Vagina (tissue), 2 donors: ENCODE results near the gene CHRNA4.

Source experiments
- POLR2A ChIP-seq, 2 donors: fragments of 450-650 bp; IDR thresholded peaks; one replicate each; pipeline ENCODE4 v1.6.1; 2017; ENCODE audit warnings: antibody characterized with exemption in 2 of 2, mild to moderate bottlenecking in 2 of 2, moderate library complexity in 2 of 2
- POLR2AphosphoS5 ChIP-seq, 2 donors: sonication (generic); formaldehyde crosslinking; IDR thresholded peaks; one replicate each; pipeline ENCODE4 v1.9.0; 2017; ENCODE audit warnings: antibody characterized with exemption in 2 of 2, mild to moderate bottlenecking in 2 of 2, low read depth in 1 of 2; ENCODE audit not compliant: insufficient read depth in 1 of 2
- TF ChIP-seq, protein P1 (sequence below), 3 experiments: fragments of 450-650 bp in 2 of 3; fragments of 200-600 bp in 1 of 3; sonication (generic) in 1 of 3; IDR thresholded peaks; one replicate each; pipeline ENCODE4 v1.5.1; 2017 to 2019; ENCODE audit warnings: antibody characterized with exemption in 3 of 3, mild to moderate bottlenecking in 2 of 3, moderate library complexity in 2 of 3

- TF ChIP-seq, protein P1, sequence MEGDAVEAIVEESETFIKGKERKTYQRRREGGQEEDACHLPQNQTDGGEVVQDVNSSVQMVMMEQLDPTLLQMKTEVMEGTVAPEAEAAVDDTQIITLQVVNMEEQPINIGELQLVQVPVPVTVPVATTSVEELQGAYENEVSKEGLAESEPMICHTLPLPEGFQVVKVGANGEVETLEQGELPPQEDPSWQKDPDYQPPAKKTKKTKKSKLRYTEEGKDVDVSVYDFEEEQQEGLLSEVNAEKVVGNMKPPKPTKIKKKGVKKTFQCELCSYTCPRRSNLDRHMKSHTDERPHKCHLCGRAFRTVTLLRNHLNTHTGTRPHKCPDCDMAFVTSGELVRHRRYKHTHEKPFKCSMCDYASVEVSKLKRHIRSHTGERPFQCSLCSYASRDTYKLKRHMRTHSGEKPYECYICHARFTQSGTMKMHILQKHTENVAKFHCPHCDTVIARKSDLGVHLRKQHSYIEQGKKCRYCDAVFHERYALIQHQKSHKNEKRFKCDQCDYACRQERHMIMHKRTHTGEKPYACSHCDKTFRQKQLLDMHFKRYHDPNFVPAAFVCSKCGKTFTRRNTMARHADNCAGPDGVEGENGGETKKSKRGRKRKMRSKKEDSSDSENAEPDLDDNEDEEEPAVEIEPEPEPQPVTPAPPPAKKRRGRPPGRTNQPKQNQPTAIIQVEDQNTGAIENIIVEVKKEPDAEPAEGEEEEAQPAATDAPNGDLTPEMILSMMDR (IDR thresholded peaks at IDR 0.05), result no peak
- TF ChIP-seq POLR2AphosphoS5 (IDR thresholded peaks at IDR 0.05; ENCODE audit: insufficient read depth in 1 of 2, low read depth in 1 of 2) (no peak), POLR2A (IDR thresholded peaks at IDR 0.05) (no peak)
These were observed 24.9 kb downstream of the CHRNA4 start for GRCh38 chr20:63336232-63336752.
